H9 (cell line): ENCODE measurements around the gene PRPF19. TPM values are rescaled to one million over a fixed set of nuclear protein-coding genes. Genes with fewer than 3 reads are reported as not detected.

Experiments used
- DNase-seq: peaks from one replicate; pipeline ENCODE4 v3.0.0-alpha.2; 2017
- H2AFZ ChIP-seq: one replicate; pipeline ENCODE4 v1.6.1; 2013; ENCODE audit warnings: mild to moderate bottlenecking, low read length, control low read depth, moderate library complexity
- H2AK5ac ChIP-seq: 2 replicates; pipeline ENCODE4 v1.6.1; 2013; ENCODE audit warnings: low read length, control low read depth, mixed read lengths; ENCODE audit not compliant: insufficient read length
- H2BK120ac ChIP-seq: one replicate; pipeline ENCODE4 v1.6.1; 2013; ENCODE audit warnings: low read depth, mild to moderate bottlenecking, low read length, control low read depth, inconsistent platforms; ENCODE audit not compliant: poor library complexity, severe bottlenecking
- H2BK12ac ChIP-seq: 2 replicates; pipeline ENCODE4 v1.6.1; 2013; ENCODE audit warnings: low read length, control low read depth, mixed read lengths, low read depth; ENCODE audit not compliant: insufficient read length
- H2BK15ac ChIP-seq: 2 replicates; pipeline ENCODE4 v1.6.1; 2013; ENCODE audit warnings: low read depth, low read length, control low read depth
- H2BK20ac ChIP-seq: one replicate; pipeline ENCODE4 v1.6.1; 2013; ENCODE audit warnings: low read depth, mild to moderate bottlenecking, low read length, control low read depth, inconsistent platforms; ENCODE audit not compliant: poor library complexity, severe bottlenecking
- H2BK5ac ChIP-seq: 2 replicates; pipeline ENCODE4 v1.6.1; 2013; ENCODE audit warnings: low read length, control low read depth, mixed read lengths; ENCODE audit not compliant: insufficient read length
- H3K14ac ChIP-seq: 2 replicates; pipeline ENCODE4 v1.6.1; 2013; ENCODE audit warnings: low read length, control low read depth; ENCODE audit not compliant: insufficient read depth
- H3K18ac ChIP-seq: 2 replicates; pipeline ENCODE4 v1.6.1; 2013; ENCODE audit warnings: low read depth, mild to moderate bottlenecking, mixed read lengths, low read length, control low read depth; ENCODE audit not compliant: insufficient read length
- H3K23ac ChIP-seq: 2 replicates; pipeline ENCODE4 v1.6.1; 2013; ENCODE audit warnings: low read length, control low read depth, mixed read lengths, low read depth; ENCODE audit not compliant: insufficient read length
- H3K23me2 ChIP-seq: 2 replicates; pipeline ENCODE4 v1.6.1; 2013; ENCODE audit warnings: low read depth, mild to moderate bottlenecking, mixed read lengths, low read length, control low read depth; ENCODE audit not compliant: insufficient read length, poor library complexity, severe bottlenecking
- H3K27ac ChIP-seq: 2 replicates; pipeline ENCODE4 v1.5.1; 2013; ENCODE audit warnings: low read length, control low read depth, mixed read lengths, low read depth; ENCODE audit not compliant: insufficient read length
- H3K27me3 ChIP-seq: 2 replicates; pipeline ENCODE4 v1.6.1; 2013; ENCODE audit warnings: low read length, control low read depth, inconsistent platforms; ENCODE audit not compliant: insufficient read depth
- H3K4ac ChIP-seq: 2 replicates; pipeline ENCODE4 v1.6.1; 2013; ENCODE audit warnings: low read depth, mild to moderate bottlenecking, control low read depth, inconsistent platforms, low read length, moderate library complexity
- H3K4me1 ChIP-seq: 2 replicates; pipeline ENCODE4 v1.6.1; 2013; ENCODE audit warnings: low read length, control low read depth, inconsistent platforms; ENCODE audit not compliant: insufficient read depth
- H3K4me2 ChIP-seq: 2 replicates; pipeline ENCODE4 v1.6.1; 2013; ENCODE audit warnings: low read length, control low read depth, mixed read lengths; ENCODE audit not compliant: insufficient read length, insufficient read depth
- H3K56ac ChIP-seq: 2 replicates; pipeline ENCODE4 v1.6.1; 2013; ENCODE audit warnings: low read depth, mild to moderate bottlenecking, mixed read lengths, low read length, control low read depth; ENCODE audit not compliant: insufficient read length
- H3K79me1 ChIP-seq: 2 replicates; pipeline ENCODE4 v1.6.1; 2013; ENCODE audit warnings: low read depth, mild to moderate bottlenecking, moderate library complexity, low read length, control low read depth, inconsistent platforms; ENCODE audit not compliant: insufficient read depth, poor library complexity, severe bottlenecking
- H3K79me2 ChIP-seq: 2 replicates; pipeline ENCODE4 v1.6.1; 2013; ENCODE audit warnings: low read length, control low read depth, inconsistent platforms; ENCODE audit not compliant: insufficient read depth
- H3K9ac ChIP-seq: 2 replicates; pipeline ENCODE4 v1.6.1; 2013; ENCODE audit warnings: low read length, control low read depth, mixed read lengths; ENCODE audit not compliant: insufficient read length; ENCODE audit errors: extremely low read depth
- H3K9me3 ChIP-seq: one replicate; pipeline ENCODE4 v1.6.1; 2013; ENCODE audit warnings: low read depth, low read length, inconsistent platforms; ENCODE audit not compliant: control insufficient read depth
- H3T11ph ChIP-seq: one replicate; pipeline ENCODE4 v1.6.1; 2013; ENCODE audit warnings: mild to moderate bottlenecking, low read length, control low read depth, inconsistent platforms
- H4K20me1 ChIP-seq: one replicate; pipeline ENCODE4 v1.6.1; 2013; ENCODE audit not compliant: control insufficient read depth, insufficient read length, insufficient read depth
- H4K5ac ChIP-seq: 2 replicates; pipeline ENCODE4 v1.6.1; 2013; ENCODE audit warnings: low read depth, mild to moderate bottlenecking, mixed read lengths, low read length, control low read depth; ENCODE audit not compliant: insufficient read length
- H4K8ac ChIP-seq: replicated peaks from 2 replicates; pipeline ENCODE4 v1.6.1; 2013; ENCODE audit warnings: low read length, control low read depth, mixed read lengths, low read depth; ENCODE audit not compliant: insufficient read length
- H4K91ac ChIP-seq: 2 replicates; pipeline ENCODE4 v1.6.1; 2013; ENCODE audit warnings: low read depth, mild to moderate bottlenecking, moderate library complexity, mixed read lengths, low read length, control low read depth; ENCODE audit not compliant: insufficient read length
- H3K27ac Mint-ChIP-seq, 3 experiments: 2 replicates in 2 of 3; 3 replicates in 1 of 3; pipeline ENCODE4 v1.8.0; 2020 to 2021; ENCODE audit warnings: mixed read lengths in 3 of 3, mild to moderate bottlenecking in 1 of 3, moderate library complexity in 1 of 3
- H3K27me3 Mint-ChIP-seq: 2 replicates; pipeline ENCODE4 v1.8.0; 2021; ENCODE audit warnings: low read depth, mild to moderate bottlenecking, moderate library complexity, mixed read lengths
- H3K36me3 Mint-ChIP-seq, 3 experiments: 2 replicates in 2 of 3; 3 replicates in 1 of 3; pipeline ENCODE4 v1.8.0; 2020 to 2021; ENCODE audit warnings: low read depth in 3 of 3, mixed read lengths in 3 of 3; ENCODE audit not compliant: insufficient read depth in 1 of 3
- H3K4me1 Mint-ChIP-seq, 2 experiments: 2 replicates each; pipeline ENCODE4 v1.8.0; 2020; ENCODE audit warnings: mixed read lengths in 2 of 2
- H3K4me3 Mint-ChIP-seq, 2 experiments: 2 replicates in 1 of 2; 3 replicates in 1 of 2; pipeline ENCODE4 v1.8.0; 2020 to 2021; ENCODE audit warnings: mild to moderate bottlenecking in 2 of 2, mixed read lengths in 2 of 2, moderate library complexity in 1 of 2
- H3K9me3 Mint-ChIP-seq, 2 experiments: 2 replicates in 1 of 2; 3 replicates in 1 of 2; pipeline ENCODE4 v1.8.0; 2020; ENCODE audit warnings: mild to moderate bottlenecking in 2 of 2, mixed read lengths in 2 of 2, moderate library complexity in 1 of 2
- WGBS: extraction: QIAGEN DNeasy Blood & Tissue Kit; methylation state at CpG from one replicate; pipeline ENCODE4 v1.1.7; 2013; ENCODE audit warnings: missing lambda C conversion rate, low lambda C conversion rate, mixed read lengths; ENCODE audit not compliant: insufficient read length; ENCODE audit errors: extremely low coverage; 5-methylcytosine and 5-hydroxymethylcytosine counted together
- total RNA-seq: library from RNA; stranded (reverse); gene quantifications from 2 replicates; pipeline ENCODE4 v1.2.1, GENCODE V29; 2021
- TF ChIP-seq, protein P1 (sequence below): fragments of 200-600 bp; sonication (generic); conservative IDR thresholded peaks from 3 replicates; pipeline ENCODE4 v1.8.0; 2021; ENCODE audit warnings: antibody characterized with exemption, mild to moderate bottlenecking

PRPF19 gene
- total RNA-seq, 1 experiment from 2014 or later, result 130 TPM

- H2BK20ac ChIP-seq, result no peak overlapping the region
- H3K27ac Mint-ChIP-seq, result no peak overlapping the region
- no peak overlapping the region for H3K14ac ChIP-seq
- H3K18ac ChIP-seq, result no peak overlapping the region
- H2AFZ ChIP-seq, result no peak overlapping the region
- no peak overlapping the region for H4K5ac ChIP-seq
- no peaks in the 10 kb centered on the region for H3K79me2 ChIP-seq
- H2BK12ac ChIP-seq, result no peak overlapping the region
- H3K9ac ChIP-seq, result no peak overlapping the region
- H3K4ac ChIP-seq, result no peak overlapping the region
- no peaks in the 10 kb centered on the region for H3K9me3 Mint-ChIP-seq
- H3T11ph ChIP-seq, result no peak overlapping the region
- no peak overlapping the region for H2BK5ac ChIP-seq
- H4K91ac ChIP-seq, result no peak overlapping the region
- H3K9me3 ChIP-seq, result no peaks in the 10 kb centered on the region
- no CpG with 5 or more reads among the region's 20 CpGs for WGBS
- no peaks in the 10 kb centered on the region for H3K79me1 ChIP-seq
- H3K4me3 Mint-ChIP-seq, result no peak overlapping the region
- peaks cover 31 to 58% (median 45%) of the 10 kb centered on the region in 3 experiments; a peak in 6 of 7 replicates for H3K36me3 Mint-ChIP-seq
- H4K8ac ChIP-seq, result no peak overlapping the region
- no peak overlapping the region for H2BK120ac ChIP-seq
- no peak overlapping the region for H3K27ac ChIP-seq
- DNase-seq, result no peak
- no peak overlapping the region for H3K4me2 ChIP-seq
- H3K4me1 Mint-ChIP-seq, result peaks cover 21 to 29% of the 10 kb centered on the region in 2 experiments
- TF ChIP-seq, protein P1, sequence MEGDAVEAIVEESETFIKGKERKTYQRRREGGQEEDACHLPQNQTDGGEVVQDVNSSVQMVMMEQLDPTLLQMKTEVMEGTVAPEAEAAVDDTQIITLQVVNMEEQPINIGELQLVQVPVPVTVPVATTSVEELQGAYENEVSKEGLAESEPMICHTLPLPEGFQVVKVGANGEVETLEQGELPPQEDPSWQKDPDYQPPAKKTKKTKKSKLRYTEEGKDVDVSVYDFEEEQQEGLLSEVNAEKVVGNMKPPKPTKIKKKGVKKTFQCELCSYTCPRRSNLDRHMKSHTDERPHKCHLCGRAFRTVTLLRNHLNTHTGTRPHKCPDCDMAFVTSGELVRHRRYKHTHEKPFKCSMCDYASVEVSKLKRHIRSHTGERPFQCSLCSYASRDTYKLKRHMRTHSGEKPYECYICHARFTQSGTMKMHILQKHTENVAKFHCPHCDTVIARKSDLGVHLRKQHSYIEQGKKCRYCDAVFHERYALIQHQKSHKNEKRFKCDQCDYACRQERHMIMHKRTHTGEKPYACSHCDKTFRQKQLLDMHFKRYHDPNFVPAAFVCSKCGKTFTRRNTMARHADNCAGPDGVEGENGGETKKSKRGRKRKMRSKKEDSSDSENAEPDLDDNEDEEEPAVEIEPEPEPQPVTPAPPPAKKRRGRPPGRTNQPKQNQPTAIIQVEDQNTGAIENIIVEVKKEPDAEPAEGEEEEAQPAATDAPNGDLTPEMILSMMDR, result no peak
- H3K23ac ChIP-seq, result no peak overlapping the region
- no peak overlapping the region for H3K56ac ChIP-seq
- H2BK15ac ChIP-seq, result no peak overlapping the region
- no peak overlapping the region for H2AK5ac ChIP-seq
- peaks cover 2% of the 10 kb centered on the region; the same call in 1 of the 2 replicates for H3K4me1 ChIP-seq
- H3K27me3 Mint-ChIP-seq, result peaks cover 7% of the 10 kb centered on the region
- peaks cover 10% of the 10 kb centered on the region for H3K23me2 ChIP-seq
- no peaks in the 10 kb centered on the region for H4K20me1 ChIP-seq
- H3K27me3 ChIP-seq, result no peaks in the 10 kb centered on the region
Measured at GRCh38 chr11:60928563-60929001, 22.2 kb upstream of the PRPF19 start.
